ENCODE measurements around the gene TRIO.
A peak's percentile ranks its signal among the peaks of the same experiment; 100 is the strongest.

Gene TRIO

GRCh38 chr5:14247054-14247386 lies 103.9 kb downstream of the TRIO start:
- H3K27ac ChIP-seq (ENCODE audit: low read depth, low read length), result no peak overlapping the region

GRCh38 chr5:14249258-14250082 lies 106.3 kb downstream of the TRIO start:
- no peaks in the 10 kb centered on the region for H3K36me3 ChIP-seq (ENCODE audit: control insufficient read depth, insufficient read depth, low read length)
- H3K27ac ChIP-seq (ENCODE audit: low read depth, low read length), result peak overlapping the region; percentile 21
- no peak overlapping the region for H3K9ac ChIP-seq (ENCODE audit: low read length)
- H3K4me1 ChIP-seq (ENCODE audit: control insufficient read depth, insufficient read depth, low read length), result peaks cover 14% of the 10 kb centered on the region
- no peak overlapping the region for H3K4me3 ChIP-seq (ENCODE audit: low read length)
- no peaks in the 10 kb centered on the region for H3K27me3 ChIP-seq (ENCODE audit: control insufficient read depth, insufficient read depth, low read length)

More at GRCh38 chr5:14247054-14247386, 103.9 kb downstream of the TRIO start:
- H3K9ac ChIP-seq (ENCODE audit: low read length), result no peak overlapping the region
- H3K27me3 ChIP-seq (ENCODE audit: control insufficient read depth, insufficient read depth, low read length), result no peaks in the 10 kb centered on the region
- H3K4me1 ChIP-seq (ENCODE audit: control insufficient read depth, insufficient read depth, low read length), result peaks cover 14% of the 10 kb centered on the region
- H3K4me3 ChIP-seq (ENCODE audit: low read length), result no peak overlapping the region
- no peaks in the 10 kb centered on the region for H3K36me3 ChIP-seq (ENCODE audit: control insufficient read depth, insufficient read depth, low read length)

- Histone ChIP-seq H3K27me3 (ENCODE audit: control insufficient read depth, insufficient read depth, low read length) (no peaks in the 10 kb centered on the region), H3K27ac (ENCODE audit: low read depth, low read length) (peak overlapping the region; percentile 57), H3K9ac (ENCODE audit: low read length) (no peak overlapping the region), H3K4me3 (ENCODE audit: low read length) (peak overlapping the region; percentile 6), H3K4me1 (ENCODE audit: control insufficient read depth, insufficient read depth, low read length) (peaks cover 14% of the 10 kb centered on the region), H3K36me3 (ENCODE audit: control insufficient read depth, insufficient read depth, low read length) (no peaks in the 10 kb centered on the region)
These were observed 107.0 kb downstream of the TRIO start for GRCh38 chr5:14250084-14250695.

- Histone ChIP-seq H3K4me1 (ENCODE audit: control insufficient read depth, insufficient read depth, low read length) (peaks cover 13% of the 10 kb centered on the region), H3K27me3 (ENCODE audit: control insufficient read depth, insufficient read depth, low read length) (no peaks in the 10 kb centered on the region), H3K9ac (ENCODE audit: low read length) (no peak overlapping the region), H3K27ac (ENCODE audit: low read depth, low read length) (peak overlapping the region; percentile 57), H3K4me3 (ENCODE audit: low read length) (no peak overlapping the region), H3K36me3 (ENCODE audit: control insufficient read depth, insufficient read depth, low read length) (no peaks in the 10 kb centered on the region)
These were observed 107.9 kb downstream of the TRIO start for GRCh38 chr5:14250748-14251701.

GRCh38 chr5:14251733-14252132 lies 108.6 kb downstream of the TRIO start:
- H3K4me3 ChIP-seq (ENCODE audit: low read length), result no peak overlapping the region
- H3K36me3 ChIP-seq (ENCODE audit: control insufficient read depth, insufficient read depth, low read length), result no peaks in the 10 kb centered on the region
- H3K27ac ChIP-seq (ENCODE audit: low read depth, low read length), result no peak overlapping the region
- no peaks in the 10 kb centered on the region for H3K27me3 ChIP-seq (ENCODE audit: control insufficient read depth, insufficient read depth, low read length)
- H3K9ac ChIP-seq (ENCODE audit: low read length), result no peak overlapping the region
- peaks cover 14% of the 10 kb centered on the region for H3K4me1 ChIP-seq (ENCODE audit: control insufficient read depth, insufficient read depth, low read length)

- H3K9ac ChIP-seq (ENCODE audit: low read length), result no peak overlapping the region
- H3K4me3 ChIP-seq (ENCODE audit: low read length), result no peak overlapping the region
- H3K27ac ChIP-seq (ENCODE audit: low read depth, low read length), result no peak overlapping the region
- H3K4me1 ChIP-seq (ENCODE audit: control insufficient read depth, insufficient read depth, low read length), result peaks cover 19% of the 10 kb centered on the region
- no peaks in the 10 kb centered on the region for H3K36me3 ChIP-seq (ENCODE audit: control insufficient read depth, insufficient read depth, low read length)
- no peaks in the 10 kb centered on the region for H3K27me3 ChIP-seq (ENCODE audit: control insufficient read depth, insufficient read depth, low read length)
These were observed 109.7 kb downstream of the TRIO start for GRCh38 chr5:14252793-14253192.

- Histone ChIP-seq H3K9ac (ENCODE audit: low read length) (no peak overlapping the region), H3K4me3 (ENCODE audit: low read length) (no peak overlapping the region), H3K36me3 (ENCODE audit: control insufficient read depth, insufficient read depth, low read length) (no peaks in the 10 kb centered on the region), H3K4me1 (ENCODE audit: control insufficient read depth, insufficient read depth, low read length) (peaks cover 23% of the 10 kb centered on the region), H3K27ac (ENCODE audit: low read depth, low read length) (no peak overlapping the region), H3K27me3 (ENCODE audit: control insufficient read depth, insufficient read depth, low read length) (no peaks in the 10 kb centered on the region)
These were observed 111.5 kb downstream of the TRIO start for GRCh38 chr5:14254686-14255085.

GRCh38 chr5:14256026-14256690 lies 113.0 kb downstream of the TRIO start:
- Histone ChIP-seq H3K9ac (ENCODE audit: low read length) (no peak overlapping the region), H3K36me3 (ENCODE audit: control insufficient read depth, insufficient read depth, low read length) (no peaks in the 10 kb centered on the region), H3K27ac (ENCODE audit: low read depth, low read length) (no peak overlapping the region), H3K27me3 (ENCODE audit: control insufficient read depth, insufficient read depth, low read length) (no peaks in the 10 kb centered on the region), H3K4me1 (ENCODE audit: control insufficient read depth, insufficient read depth, low read length) (peaks cover 14% of the 10 kb centered on the region), H3K4me3 (ENCODE audit: low read length) (no peak overlapping the region)

- Histone ChIP-seq H3K4me1 (ENCODE audit: control insufficient read depth, insufficient read depth, low read length) (peaks cover 14% of the 10 kb centered on the region), H3K9ac (ENCODE audit: low read length) (no peak overlapping the region), H3K27me3 (ENCODE audit: control insufficient read depth, insufficient read depth, low read length) (no peaks in the 10 kb centered on the region), H3K27ac (ENCODE audit: low read depth, low read length) (no peak overlapping the region), H3K4me3 (ENCODE audit: low read length) (no peak overlapping the region), H3K36me3 (ENCODE audit: control insufficient read depth, insufficient read depth, low read length) (no peaks in the 10 kb centered on the region)
These were observed 113.7 kb downstream of the TRIO start for GRCh38 chr5:14256756-14257393.

- H3K27me3 ChIP-seq (ENCODE audit: control insufficient read depth, insufficient read depth, low read length), result no peaks in the 10 kb centered on the region
- H3K36me3 ChIP-seq (ENCODE audit: control insufficient read depth, insufficient read depth, low read length), result no peaks in the 10 kb centered on the region
- H3K4me1 ChIP-seq (ENCODE audit: control insufficient read depth, insufficient read depth, low read length), result peaks cover 14% of the 10 kb centered on the region
- H3K9ac ChIP-seq (ENCODE audit: low read length), result no peak overlapping the region
- H3K4me3 ChIP-seq (ENCODE audit: low read length), result no peak overlapping the region
- no peak overlapping the region for H3K27ac ChIP-seq (ENCODE audit: low read depth, low read length)
These were observed 114.9 kb downstream of the TRIO start for GRCh38 chr5:14257995-14258403.

- H3K27me3 ChIP-seq (ENCODE audit: control insufficient read depth, insufficient read depth, low read length), result no peaks in the 10 kb centered on the region
- peaks cover 14% of the 10 kb centered on the region for H3K4me1 ChIP-seq (ENCODE audit: control insufficient read depth, insufficient read depth, low read length)
These were observed 115.7 kb downstream of the TRIO start for GRCh38 chr5:14258840-14259239.

More at GRCh38 chr5:14258840-14259239, 115.7 kb downstream of the TRIO start:
- Histone ChIP-seq H3K4me3 (ENCODE audit: low read length) (peak overlapping the region; percentile 23), H3K27ac (ENCODE audit: low read depth, low read length) (no peak overlapping the region), H3K9ac (ENCODE audit: low read length) (no peak overlapping the region), H3K36me3 (ENCODE audit: control insufficient read depth, insufficient read depth, low read length) (no peaks in the 10 kb centered on the region)

All from rectal smooth muscle tissue (tissue), 1 donor.